DOHH2 (cell line): ENCODE measurements around the gene TATDN2.

Source experiments
- H3F3A ChIP-seq: fragments of 200-600 bp; sonication (generic), shearing (Covaris generic); 2 replicates; pipeline ENCODE4 v1.6.0; 2016; ENCODE audit warnings: antibody characterized with exemption, mild to moderate bottlenecking; ENCODE audit not compliant: control insufficient read depth, insufficient read depth
- H3K27ac ChIP-seq: fragments of 200-600 bp; sonication (generic); 2 replicates; pipeline ENCODE4 v1.5.1; 2014; ENCODE audit warnings: low read depth, mild to moderate bottlenecking, low read length, moderate library complexity
- H3K27me3 ChIP-seq: fragments of 200-600 bp; sonication (generic); 2 replicates; pipeline ENCODE4 v1.6.1; 2014; ENCODE audit warnings: mild to moderate bottlenecking, low read length, mixed read lengths; ENCODE audit not compliant: control insufficient read depth
- H3K36me3 ChIP-seq: fragments of 200-600 bp; sonication (generic); 2 replicates; pipeline ENCODE4 v1.6.1; 2014; ENCODE audit warnings: mild to moderate bottlenecking, low read length, moderate library complexity, mixed read lengths; ENCODE audit not compliant: control insufficient read depth
- H3K4me1 ChIP-seq: fragments of 200-600 bp; sonication (generic); 2 replicates; pipeline ENCODE4 v1.6.1; 2014; ENCODE audit warnings: mild to moderate bottlenecking, low read length, mixed read lengths; ENCODE audit not compliant: control insufficient read depth
- H3K4me2 ChIP-seq: fragments of 200-600 bp; sonication (generic); 2 replicates; pipeline ENCODE4 v1.6.0; 2014; ENCODE audit warnings: mild to moderate bottlenecking, low read length, moderate library complexity
- H3K4me3 ChIP-seq: fragments of 200-600 bp; sonication (generic); 2 replicates; pipeline ENCODE4 v1.5.1; 2014; ENCODE audit warnings: mild to moderate bottlenecking, low read length, mixed read lengths
- H3K79me2 ChIP-seq: fragments of 200-600 bp; sonication (generic); 2 replicates; pipeline ENCODE4 v1.6.1; 2014; ENCODE audit warnings: mild to moderate bottlenecking, low read length, mixed read lengths; ENCODE audit not compliant: control insufficient read depth
- H3K9me2 ChIP-seq: fragments of 200-600 bp; sonication (generic); replicated peaks from 2 replicates; pipeline ENCODE4 v1.6.1; 2014; ENCODE audit warnings: mild to moderate bottlenecking, low read length, mixed read lengths; ENCODE audit not compliant: control insufficient read depth
- H3K9me3 ChIP-seq: fragments of 200-600 bp; sonication (generic); 2 replicates; pipeline ENCODE4 v1.6.1; 2014; ENCODE audit warnings: antibody characterized with exemption, low read length, mixed read lengths; ENCODE audit not compliant: control insufficient read depth, insufficient read depth
- H4K20me1 ChIP-seq: fragments of 200-600 bp; sonication (generic); 2 replicates; pipeline ENCODE4 v1.6.0; 2014; ENCODE audit warnings: low read depth, mild to moderate bottlenecking, antibody characterized with exemption, low read length, moderate library complexity; ENCODE audit not compliant: control insufficient read depth, insufficient read depth
- EZH2phosphoT487 ChIP-seq: fragments of 200-600 bp; sonication (generic); IDR thresholded peaks from 2 replicates; pipeline ENCODE4 v1.6.1; 2017; ENCODE audit warnings: borderline replicate concordance, mild to moderate bottlenecking, antibody characterized with exemption, low read length, moderate library complexity, mixed read lengths
- TF ChIP-seq, protein P1 (sequence below): fragments of 200-600 bp; sonication (generic); IDR thresholded peaks from one replicate; pipeline ENCODE4 v1.5.1; 2014; ENCODE audit warnings: antibody characterized with exemption, mild to moderate bottlenecking, low read depth, low read length; ENCODE audit not compliant: poor library complexity, severe bottlenecking

The TATDN2 gene

DNA sequence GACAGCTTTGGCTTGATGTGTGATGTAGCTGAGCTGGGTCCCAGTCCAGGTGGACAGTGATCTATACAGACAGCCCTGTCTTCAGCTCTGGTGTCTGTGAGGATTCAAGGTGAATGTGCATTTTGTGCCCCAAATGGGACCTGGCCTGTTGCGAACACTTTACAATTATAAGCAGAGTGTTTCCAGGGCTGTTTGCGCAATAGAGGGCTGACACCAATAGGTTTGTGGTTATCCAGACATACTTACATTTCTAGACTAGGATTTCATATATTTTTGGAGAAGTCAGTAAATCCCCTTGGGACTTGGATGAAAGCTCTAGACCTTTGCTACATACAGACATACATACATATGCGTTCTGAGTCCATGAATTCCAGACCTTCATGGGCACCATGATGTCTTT is 4.2 kb upstream of the TATDN2 start:
- Histone ChIP-seq H3K79me2 (peaks cover 13% of the 10 kb centered on the region), H3K9me3 (peaks cover 22% of the 10 kb centered on the region), H3K4me3 (no peak overlapping the region), H3K4me1 (peaks cover 12% of the 10 kb centered on the region), H3K36me3 (peaks cover 46% of the 10 kb centered on the region), H3K27ac (no peak overlapping the region), H3K27me3 (no peaks in the 10 kb centered on the region), H3K4me2 (no peak overlapping the region), H3F3A (no peaks in the 10 kb centered on the region; the same call in 1 of the 2 replicates), H3K9me2 (no peaks in the 10 kb centered on the region), H4K20me1 (no peaks in the 10 kb centered on the region)
- TF ChIP-seq EZH2phosphoT487, result no peak
- TF ChIP-seq, protein P1, sequence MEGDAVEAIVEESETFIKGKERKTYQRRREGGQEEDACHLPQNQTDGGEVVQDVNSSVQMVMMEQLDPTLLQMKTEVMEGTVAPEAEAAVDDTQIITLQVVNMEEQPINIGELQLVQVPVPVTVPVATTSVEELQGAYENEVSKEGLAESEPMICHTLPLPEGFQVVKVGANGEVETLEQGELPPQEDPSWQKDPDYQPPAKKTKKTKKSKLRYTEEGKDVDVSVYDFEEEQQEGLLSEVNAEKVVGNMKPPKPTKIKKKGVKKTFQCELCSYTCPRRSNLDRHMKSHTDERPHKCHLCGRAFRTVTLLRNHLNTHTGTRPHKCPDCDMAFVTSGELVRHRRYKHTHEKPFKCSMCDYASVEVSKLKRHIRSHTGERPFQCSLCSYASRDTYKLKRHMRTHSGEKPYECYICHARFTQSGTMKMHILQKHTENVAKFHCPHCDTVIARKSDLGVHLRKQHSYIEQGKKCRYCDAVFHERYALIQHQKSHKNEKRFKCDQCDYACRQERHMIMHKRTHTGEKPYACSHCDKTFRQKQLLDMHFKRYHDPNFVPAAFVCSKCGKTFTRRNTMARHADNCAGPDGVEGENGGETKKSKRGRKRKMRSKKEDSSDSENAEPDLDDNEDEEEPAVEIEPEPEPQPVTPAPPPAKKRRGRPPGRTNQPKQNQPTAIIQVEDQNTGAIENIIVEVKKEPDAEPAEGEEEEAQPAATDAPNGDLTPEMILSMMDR, result no peak

DNA sequence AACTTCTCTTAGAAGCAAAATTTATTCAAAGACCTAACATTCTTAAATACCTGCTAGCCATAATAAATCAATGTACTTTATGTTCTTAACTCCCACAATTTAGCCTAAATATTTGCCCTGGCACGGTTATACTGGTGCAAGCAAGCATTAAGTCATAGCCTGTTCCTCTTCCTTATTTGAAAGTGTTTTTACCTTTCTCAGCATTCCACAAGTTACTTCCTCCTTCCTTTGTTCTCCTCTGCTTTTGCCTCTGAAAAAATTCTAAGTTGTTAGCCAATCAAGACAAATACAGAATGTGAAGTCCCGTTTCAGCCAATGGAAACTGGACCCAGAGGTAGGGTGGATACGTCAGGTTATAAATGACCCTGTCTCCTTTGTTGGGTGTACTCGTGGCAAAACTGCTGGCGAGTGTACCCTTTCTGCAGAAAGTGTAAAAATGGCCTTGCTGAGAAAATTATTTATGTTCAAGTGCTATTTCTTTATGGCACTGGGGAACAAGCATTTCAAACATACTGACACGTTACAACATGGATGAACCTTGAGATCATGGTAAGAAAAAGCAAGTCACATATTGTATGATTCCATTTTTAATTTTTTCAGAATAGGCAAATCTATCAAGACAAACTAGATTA is 3.1 kb upstream of the TATDN2 start:
- H3F3A ChIP-seq, result no peaks in the 10 kb centered on the region; the same call in none of the 2 replicates
- H3K79me2 ChIP-seq, result peaks cover 25% of the 10 kb centered on the region
- H4K20me1 ChIP-seq, result peaks cover 3% of the 10 kb centered on the region; the same call in 1 of the 2 replicates
- H3K27me3 ChIP-seq, result no peaks in the 10 kb centered on the region
- no peaks in the 10 kb centered on the region for H3K9me2 ChIP-seq
- H3K4me3 ChIP-seq, result no peak overlapping the region
- H3K9me3 ChIP-seq, result peaks cover 22% of the 10 kb centered on the region
- H3K36me3 ChIP-seq, result peaks cover 55% of the 10 kb centered on the region
- H3K4me2 ChIP-seq, result no peak overlapping the region
- no peak overlapping the region for H3K27ac ChIP-seq
- H3K4me1 ChIP-seq, result peaks cover 18% of the 10 kb centered on the region
- no peak for TF ChIP-seq EZH2phosphoT487
- TF ChIP-seq, protein P1, result no peak

DNA sequence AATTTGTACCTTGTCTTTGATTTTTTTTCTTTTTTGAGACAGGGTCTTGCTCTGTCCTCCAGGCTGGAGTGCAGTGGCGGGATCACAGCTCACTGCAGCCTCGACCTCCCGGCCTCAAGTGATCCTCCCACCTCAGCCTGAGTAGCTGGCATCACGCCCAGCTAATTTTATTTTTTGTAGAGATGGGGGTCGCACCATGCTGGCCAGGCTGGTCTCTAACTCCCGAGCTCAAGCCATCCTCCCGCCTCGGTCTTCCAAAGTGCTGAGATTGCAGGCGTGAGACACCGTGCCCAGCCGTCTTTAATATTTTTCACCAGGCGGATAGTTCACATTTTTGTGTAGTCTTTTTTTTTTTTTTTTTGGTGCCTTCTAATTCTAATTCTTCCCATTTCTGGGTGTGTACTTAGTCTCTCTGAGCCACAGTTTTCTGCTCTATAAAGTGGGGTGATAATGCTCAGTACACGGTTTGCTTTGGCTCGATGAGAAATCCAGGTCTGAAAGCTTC is 528 bp upstream of the TATDN2 start:
- Histone ChIP-seq H3K27me3 (no peaks in the 10 kb centered on the region), H3K79me2 (peaks cover 50% of the 10 kb centered on the region), H3K9me3 (peaks cover 22% of the 10 kb centered on the region), H3K4me1 (peaks cover 31% of the 10 kb centered on the region), H3K4me2 (peak overlapping the region; percentile 95), H3K36me3 (peaks cover 63% of the 10 kb centered on the region), H4K20me1 (peaks cover 7% of the 10 kb centered on the region; the same call in 1 of the 2 replicates), H3K27ac (peak overlapping the region; percentile 76), H3F3A (no peaks in the 10 kb centered on the region; the same call in none of the 2 replicates), H3K9me2 (no peaks in the 10 kb centered on the region), H3K4me3 (peak overlapping the region; percentile 96)
- TF ChIP-seq EZH2phosphoT487, result no peak
- TF ChIP-seq, protein P1, result no peak
